B cell (primary cell): Measurements from ENCODE around the gene NEK6.

ENCODE experiments used
- CTCF ChIP-seq: fragments of 200-600 bp; IDR thresholded peaks from one replicate; pipeline ENCODE4 v1.8.0; 2022; ENCODE audit warnings: antibody characterized with exemption, mild to moderate bottlenecking
- EZH2 ChIP-seq: IDR thresholded peaks from 2 replicates; pipeline ENCODE4 v1.6.1; 2012; ENCODE audit warnings: borderline replicate concordance, low read depth, mild to moderate bottlenecking, moderate library complexity, low read length; ENCODE audit not compliant: insufficient read depth, poor library complexity, severe bottlenecking

GRCh38 chr9:124248066-124248465, 9.7 kb upstream of the NEK6 start:
- TF ChIP-seq CTCF (no peak), EZH2 (no peak)
